ENCODE results near the gene TRAF3. TPM values are rescaled to one million over a fixed set of nuclear protein-coding genes. Genes with fewer than 3 reads are reported as not detected.

TRAF3 gene
- polyA plus RNA-seq, 1 of the 3 experiments (the other 2 are of a cell fraction) = 17.9 TPM

GRCh38 chr14:102751088-102751487 is 26.2 kb upstream of the TRAF3 start:
- CTCF ChIA-PET = interaction anchor here (0.9 to 2.4 kb wide), 3 partner anchors 57 to 157 kb away, joined by 3 to 7 read pairs (median 3); no protein-coding TSS in a partner anchor

More at GRCh38 chr14:102751088-102751487, 26.2 kb upstream of the TRAF3 start:
- Histone ChIP-seq H2AFZ (ENCODE audit: low read depth) (no peak overlapping the region), H3K36me3 (replicated peaks in 1 of 2; ENCODE audit: control insufficient read depth in 1 of 2, insufficient read depth in 2 of 2, low read length in 1 of 2) (no peaks in the 10 kb centered on the region), H3F3A (replicated peaks; ENCODE audit: insufficient read depth) (no peaks in the 10 kb centered on the region), H3K9me3 (no peaks in the 10 kb centered on the region), H3K4me2 (no peak overlapping the region), H3K79me2 (ENCODE audit: insufficient read depth) (no peaks in the 10 kb centered on the region), H3K9ac (no peak overlapping the region), H4K20me1 (ENCODE audit: insufficient read depth) (no peaks in the 10 kb centered on the region), H3K27ac (ENCODE audit: low read depth in 2 of 2, low read length in 1 of 2) (no peak overlapping the region), H3K9me2 (no peaks in the 10 kb centered on the region), H3K4me1 (ENCODE audit: control insufficient read depth in 1 of 2, insufficient read depth in 2 of 2, low read depth in 1 of 2, low read length in 1 of 2) (peaks cover 0 to 7% of the 10 kb centered on the region in 2 experiments; a peak in 1 of 4 replicates), H3K4me3 (ENCODE audit: low read depth in 2 of 2, low read length in 1 of 2) (no peak overlapping the region), H3K27me3 (ENCODE audit: insufficient read depth) (no peaks in the 10 kb centered on the region)
- POLR2A ChIA-PET = no interaction called here
- no peak for TF ChIP-seq EZH2phosphoT487 (IDR thresholded peaks at IDR 0.05; ENCODE audit: borderline replicate concordance, low read depth)
- no peak for TF ChIP-seq ZBTB33 (IDR thresholded peaks at IDR 0.05; ENCODE audit: borderline replicate concordance, low read depth)
- no peak for TF ChIP-seq PBX3 (IDR thresholded peaks at IDR 0.05)
- TF ChIP-seq GATA2 (CRISPR knock-in tag; IDR thresholded peaks at IDR 0.05) = no peak
- no peak for TF ChIP-seq MEF2A (IDR thresholded peaks at IDR 0.05; ENCODE audit: borderline replicate concordance, low read depth)
- no peak for TF ChIP-seq JUND (IDR thresholded peaks at IDR 0.05)
- no peak for TF ChIP-seq TEAD4 (IDR thresholded peaks at IDR 0.05; ENCODE audit: borderline replicate concordance, insufficient read depth)
- no peak for TF ChIP-seq RXRA (IDR thresholded peaks at IDR 0.05; ENCODE audit: borderline replicate concordance, low read depth)
- no peak for TF ChIP-seq EP300 (IDR thresholded peaks at IDR 0.05; ENCODE audit: borderline replicate concordance in 1 of 2, low read depth in 1 of 2, low read length in 1 of 2)
- no peak for TF ChIP-seq ELF1 (IDR thresholded peaks at IDR 0.05)
- no peak for TF ChIP-seq TCF12 (IDR thresholded peaks at IDR 0.05)
- TF ChIP-seq USF2 (IDR thresholded peaks at IDR 0.05; ENCODE audit: borderline replicate concordance, low read depth, low read length) = no peak
- TF ChIP-seq GABPA (IDR thresholded peaks at IDR 0.05; ENCODE audit: low read depth) = no peak
- no peak for TF ChIP-seq SMC3 (IDR thresholded peaks at IDR 0.05; ENCODE audit: low read depth, low read length)
- TF ChIP-seq SIN3A (IDR thresholded peaks at IDR 0.05; ENCODE audit: borderline replicate concordance, low read depth, low read length) = no peak
- no peak for TF ChIP-seq YY1 (IDR thresholded peaks at IDR 0.05; ENCODE audit: low read depth)
- DNase-seq = no peak
- WGBS (ENCODE audit: low lambda C conversion rate) = 93% methylated on average over 9 of the region's 16 CpGs

Measured in SK-N-SH (cell line).